ENCODE measurements around the gene GCSH. TPM values are rescaled to one million over a fixed set of nuclear protein-coding genes. Genes with fewer than 3 reads are reported as not detected.

GCSH gene
- total RNA-seq, 1 donor from 2014 or later: 5.0 TPM

DNA sequence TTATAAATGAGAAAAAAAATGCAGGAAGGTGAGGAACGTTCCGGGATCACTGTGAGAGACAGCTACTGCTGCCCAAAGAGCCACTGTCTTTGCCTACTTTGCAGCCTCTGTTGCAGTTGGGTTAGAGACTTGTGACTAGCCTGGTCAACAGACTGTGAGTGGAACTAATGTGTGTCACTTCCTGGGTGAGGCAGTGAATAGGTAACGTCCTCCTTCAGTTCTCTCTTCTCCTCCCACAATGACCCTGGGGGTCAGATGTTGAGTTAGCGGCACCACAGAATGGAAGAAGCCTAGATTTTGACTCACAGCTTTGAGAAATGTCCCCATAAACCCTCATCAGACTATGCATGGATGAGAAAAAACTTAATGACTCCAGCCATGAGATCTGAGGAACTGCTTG is 24.4 kb downstream of the GCSH start:
- no peak for DNase-seq (ENCODE audit: low spot score in 2 of 2)
- TF ChIP-seq, protein P1, sequence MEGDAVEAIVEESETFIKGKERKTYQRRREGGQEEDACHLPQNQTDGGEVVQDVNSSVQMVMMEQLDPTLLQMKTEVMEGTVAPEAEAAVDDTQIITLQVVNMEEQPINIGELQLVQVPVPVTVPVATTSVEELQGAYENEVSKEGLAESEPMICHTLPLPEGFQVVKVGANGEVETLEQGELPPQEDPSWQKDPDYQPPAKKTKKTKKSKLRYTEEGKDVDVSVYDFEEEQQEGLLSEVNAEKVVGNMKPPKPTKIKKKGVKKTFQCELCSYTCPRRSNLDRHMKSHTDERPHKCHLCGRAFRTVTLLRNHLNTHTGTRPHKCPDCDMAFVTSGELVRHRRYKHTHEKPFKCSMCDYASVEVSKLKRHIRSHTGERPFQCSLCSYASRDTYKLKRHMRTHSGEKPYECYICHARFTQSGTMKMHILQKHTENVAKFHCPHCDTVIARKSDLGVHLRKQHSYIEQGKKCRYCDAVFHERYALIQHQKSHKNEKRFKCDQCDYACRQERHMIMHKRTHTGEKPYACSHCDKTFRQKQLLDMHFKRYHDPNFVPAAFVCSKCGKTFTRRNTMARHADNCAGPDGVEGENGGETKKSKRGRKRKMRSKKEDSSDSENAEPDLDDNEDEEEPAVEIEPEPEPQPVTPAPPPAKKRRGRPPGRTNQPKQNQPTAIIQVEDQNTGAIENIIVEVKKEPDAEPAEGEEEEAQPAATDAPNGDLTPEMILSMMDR (IDR thresholded peaks at IDR 0.05): no peak
- no peaks in the 10 kb centered on the region for H3K27me3 ChIP-seq
- intact Hi-C loops (cut with DNase I): no loop called here
- H3K4me3 ChIP-seq: no peak overlapping the region
- no peak overlapping the region for H3K27ac ChIP-seq
- no peaks in the 10 kb centered on the region for H3K9me3 ChIP-seq
- H3K4me1 ChIP-seq: no peaks in the 10 kb centered on the region
- no peaks in the 10 kb centered on the region for H3K36me3 ChIP-seq

DNA sequence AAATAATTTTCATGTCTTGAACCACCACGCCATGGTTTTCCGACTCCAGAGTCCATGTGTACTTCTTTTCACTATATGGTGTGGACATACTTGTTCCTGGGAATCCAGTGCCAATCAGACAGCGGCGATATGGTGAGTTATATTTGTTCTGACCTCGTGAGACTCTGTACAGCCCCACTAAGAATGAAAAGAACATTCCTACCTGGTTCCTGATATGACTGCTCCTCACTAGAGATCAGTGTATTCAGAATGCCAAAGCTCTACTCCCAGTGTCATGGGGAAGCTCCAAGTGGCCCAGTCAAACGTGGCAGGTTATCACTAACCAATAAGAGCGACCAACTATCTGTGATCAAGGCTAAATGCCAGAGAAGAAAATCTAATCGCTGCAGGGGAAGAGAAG is 25.2 kb downstream of the GCSH start:
- DNase-seq (ENCODE audit: low spot score in 2 of 2): no peak

DNA sequence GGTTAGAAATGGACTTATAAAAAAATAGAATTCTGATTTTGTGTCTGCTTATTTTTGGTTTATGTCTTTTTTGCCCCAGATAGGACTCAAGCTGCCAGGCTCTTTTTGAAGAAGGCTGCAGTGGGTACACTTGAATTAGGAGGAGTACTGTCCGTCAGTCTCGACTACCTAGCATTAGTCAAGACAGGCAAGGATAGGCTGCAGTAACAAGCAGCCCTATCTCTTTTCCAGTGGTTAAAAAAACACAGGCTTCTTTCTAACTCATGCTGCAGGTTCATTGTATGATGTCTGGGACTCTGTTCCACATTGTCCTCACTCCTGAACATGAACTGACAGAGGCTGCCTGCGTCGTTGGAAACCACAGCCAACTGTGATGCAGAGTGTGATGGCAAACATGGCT is 27.1 kb downstream of the GCSH start:
- no peaks in the 10 kb centered on the region for H3K27me3 ChIP-seq
- no peak overlapping the region for H3K27ac ChIP-seq
- no peak for DNase-seq (ENCODE audit: low spot score in 2 of 2)
- intact Hi-C loops (cut with DNase I): no loop called here
- no peak overlapping the region for H3K4me3 ChIP-seq
- TF ChIP-seq, protein P1 (IDR thresholded peaks at IDR 0.05): no peak
- no peaks in the 10 kb centered on the region for H3K9me3 ChIP-seq
- no peaks in the 10 kb centered on the region for H3K36me3 ChIP-seq
- no peaks in the 10 kb centered on the region for H3K4me1 ChIP-seq

More for the DNA sequence above, 25.2 kb downstream of the GCSH start:
- intact Hi-C loops (cut with DNase I): no loop called here
- Histone ChIP-seq H3K27me3 (no peaks in the 10 kb centered on the region), H3K27ac (no peak overlapping the region), H3K4me1 (no peaks in the 10 kb centered on the region), H3K36me3 (no peaks in the 10 kb centered on the region), H3K4me3 (no peak overlapping the region), H3K9me3 (no peaks in the 10 kb centered on the region)
- TF ChIP-seq, protein P1 (IDR thresholded peaks at IDR 0.05): no peak

DNA sequence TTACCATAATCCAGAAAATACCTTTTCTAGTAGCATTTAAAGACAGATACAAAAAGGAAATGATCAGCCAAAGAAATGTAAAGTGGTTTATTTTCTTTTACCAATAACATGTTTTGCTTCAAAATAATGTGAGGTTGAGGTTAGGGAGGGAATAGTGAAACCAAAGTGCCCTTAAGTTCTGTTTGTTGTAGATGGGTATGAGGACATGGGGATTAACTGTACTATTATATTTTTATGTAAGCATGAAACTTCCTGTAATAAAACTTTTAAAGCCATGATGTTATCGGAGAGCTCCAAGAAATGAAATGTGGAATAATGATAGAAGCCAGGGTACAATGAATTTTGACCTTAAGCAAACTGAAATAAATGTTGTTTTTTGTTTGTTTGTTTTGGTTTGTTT is 29.0 kb downstream of the GCSH start:
- Histone ChIP-seq H3K27ac (no peak overlapping the region), H3K4me1 (no peaks in the 10 kb centered on the region), H3K36me3 (no peaks in the 10 kb centered on the region), H3K4me3 (no peak overlapping the region), H3K9me3 (no peaks in the 10 kb centered on the region), H3K27me3 (no peaks in the 10 kb centered on the region)
- TF ChIP-seq, protein P1 (IDR thresholded peaks at IDR 0.05): no peak
- intact Hi-C loops (cut with DNase I): no loop called here
- no peak for DNase-seq (ENCODE audit: low spot score in 2 of 2)

DNA sequence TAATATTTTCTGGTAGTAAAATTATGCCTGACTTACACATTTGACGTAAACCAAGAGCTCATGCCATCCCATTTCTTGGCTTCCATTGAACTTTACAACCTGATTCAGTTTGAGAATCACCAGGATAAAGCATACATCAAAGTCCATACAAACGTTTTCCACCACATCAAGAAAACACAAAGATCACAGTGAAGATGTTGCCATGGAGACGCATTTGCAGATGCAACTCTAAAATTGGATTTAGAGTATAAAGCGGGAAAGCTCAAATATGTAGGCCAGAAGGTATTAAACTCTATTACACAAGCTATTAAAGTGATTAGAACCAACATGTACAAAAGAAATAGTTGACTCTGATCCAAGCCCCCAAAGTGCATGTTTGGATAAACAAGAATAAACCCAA is 29.5 kb downstream of the GCSH start:
- Histone ChIP-seq H3K4me3 (no peak overlapping the region), H3K36me3 (no peaks in the 10 kb centered on the region), H3K9me3 (no peaks in the 10 kb centered on the region), H3K4me1 (no peaks in the 10 kb centered on the region), H3K27me3 (no peaks in the 10 kb centered on the region), H3K27ac (no peak overlapping the region)
- no peak for DNase-seq (ENCODE audit: low spot score in 2 of 2)
- TF ChIP-seq, protein P1 (IDR thresholded peaks at IDR 0.05): no peak
- intact Hi-C loops (cut with DNase I): no loop called here
